Measurements from ENCODE around the gene PRKACG. TPM values are rescaled to one million over a fixed set of nuclear protein-coding genes. Genes with fewer than 3 reads are reported as not detected.

PRKACG gene
- total and polyA plus RNA-seq, 2 of the 8 experiments (the other 6 are each of a cell fraction or from before 2014, with no cell fraction given) = not detected

DNA sequence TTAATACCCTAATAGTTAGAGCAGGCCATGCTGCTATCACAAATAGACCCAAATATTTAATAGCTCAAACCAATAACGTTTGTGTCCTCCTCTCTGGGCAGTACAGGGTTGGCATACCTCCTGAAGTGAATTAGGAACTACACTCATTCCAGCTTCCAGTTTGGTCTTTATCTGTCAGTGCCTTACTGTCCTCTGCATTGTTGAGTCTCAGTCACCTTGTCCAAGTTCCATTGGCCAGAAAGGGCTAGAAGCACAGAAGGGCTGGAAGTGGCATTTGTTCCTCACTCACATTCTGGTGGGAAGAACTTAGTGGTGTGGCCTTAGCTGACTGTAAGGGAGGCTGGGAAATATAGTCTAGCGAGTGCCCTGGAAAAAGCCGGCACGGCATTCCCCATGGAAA is 32.8 kb upstream of the PRKACG start:
- Histone ChIP-seq H2BK12ac (ENCODE audit: low read depth, low read length) (no peak overlapping the region), H2BK20ac (ENCODE audit: low read length) (no peak overlapping the region), H3K4me1 (replicated peaks in 1 of 4; ENCODE audit: control insufficient read depth in 3 of 4, insufficient read depth in 4 of 4, low read length in 3 of 4) (peaks cover 9 to 22% (median 14%) of the 10 kb centered on the region in 4 experiments), H3K79me1 (ENCODE audit: low read depth, low read length) (peaks cover 11% of the 10 kb centered on the region; the same call in 1 of the 2 replicates), H4K91ac (replicated peaks; ENCODE audit: insufficient read length, low read length) (no peak overlapping the region), H4K8ac (ENCODE audit: extremely low read depth, insufficient read depth, low read length) (no peak overlapping the region), H4K20me1 (replicated peaks in 1 of 2; ENCODE audit: control insufficient read depth in 1 of 2, insufficient read depth in 2 of 2, low read length in 2 of 2) (peaks cover 3 to 7% of the 10 kb centered on the region in 2 experiments), H2BK120ac (replicated peaks; ENCODE audit: low read depth, low read length) (no peak overlapping the region), H3K56ac (replicated peaks; ENCODE audit: insufficient read length, low read depth, low read length) (no peak overlapping the region), H3K23me2 (ENCODE audit: low read depth, low read length) (peaks cover 2% of the 10 kb centered on the region; the same call in 1 of the 2 replicates), H3K18ac (ENCODE audit: extremely low read depth, low read length) (no peak overlapping the region), H3K36me3 (ENCODE audit: control insufficient read depth in 2 of 4, insufficient read depth in 4 of 4, low read length in 3 of 4) (peaks cover 11 to 20% (median 14%) of the 10 kb centered on the region in 4 experiments), H2BK15ac (ENCODE audit: low read length) (no peak overlapping the region), H3K4me3 (ENCODE audit: extremely low read depth in 1 of 4, insufficient read depth in 2 of 4, low read depth in 3 of 4, low read length in 4 of 4) (no peak overlapping the region), H3K4me2 (ENCODE audit: insufficient read depth in 1 of 2, low read depth in 2 of 2, low read length in 2 of 2) (no peak overlapping the region; a peak in 1 of 4 replicates), H3K79me2 (ENCODE audit: control insufficient read depth in 1 of 2, insufficient read depth in 2 of 2, low read length in 2 of 2) (peaks cover 3 to 51% of the 10 kb centered on the region in 2 experiments; a peak in 3 of 4 replicates), H3K27me3 (replicated peaks in 1 of 4; ENCODE audit: control insufficient read depth in 3 of 4, extremely low read depth in 1 of 4, insufficient read depth in 3 of 4, low read length in 3 of 4) (no peaks in the 10 kb centered on the region), H3K27ac (ENCODE audit: low read depth, low read length) (no peak overlapping the region), H3K9me3 (ENCODE audit: insufficient read depth in 2 of 2, low read depth in 1 of 2, low read length in 1 of 2) (no peaks in the 10 kb centered on the region), H2AK5ac (ENCODE audit: low read depth, low read length) (no peak overlapping the region), H4K5ac (ENCODE audit: insufficient read length, low read depth, low read length) (no peak overlapping the region), H3K23ac (ENCODE audit: insufficient read length) (no peak overlapping the region), H3K4ac (replicated peaks; ENCODE audit: insufficient read length, low read depth, low read length) (no peak overlapping the region), H3K9ac (replicated peaks in 1 of 4; ENCODE audit: extremely low read depth in 1 of 4, low read depth in 3 of 4, low read length in 3 of 4) (no peak overlapping the region), H3K14ac (ENCODE audit: insufficient read length) (no peak overlapping the region), H2BK5ac (ENCODE audit: low read depth, low read length) (no peak overlapping the region), H2AFZ (ENCODE audit: low read length) (no peak overlapping the region)
- ChIA-PET POLR2A (ENCODE audit: partially characterized antibody) (interaction anchor here (0.9 to 3.8 kb wide), 3 partner anchors 75 to 285 kb away, joined by 3 to 10 read pairs (median 3); no protein-coding TSS in a partner anchor), CTCF (ENCODE audit: partially characterized antibody) (interaction anchor here (0.8 to 5.4 kb wide), 5 partner anchors 9 to 146 kb away, joined by 3 to 27 read pairs (median 4); no protein-coding TSS in a partner anchor)
- no peak for DNase-seq (ENCODE audit: low read depth in 1 of 2, low spot score in 2 of 2)
- 81% methylated on average over 4 of the region's 4 CpGs; no CpG with 5 or more reads in 1 of the 2 experiments for WGBS, 2 experiments (ENCODE audit: extremely low coverage in 1 of 2, insufficient coverage in 1 of 2, insufficient read length in 1 of 2, insufficient replicate concordance in 2 of 2, low coverage in 1 of 2, low lambda C conversion rate in 2 of 2, missing lambda C conversion rate in 1 of 2)
- no peak for FAIRE-seq
- no peak for TF ChIP-seq GABPA (IDR thresholded peaks at IDR 0.05; ENCODE audit: borderline replicate concordance, insufficient read depth, low read length)
- no peak for TF ChIP-seq CTCF (IDR thresholded peaks at IDR 0.05; ENCODE audit: control extremely low read depth in 1 of 3, insufficient read depth in 1 of 3, low read depth in 1 of 3, low read length in 3 of 3)
- no peak for TF ChIP-seq TBP (IDR thresholded peaks at IDR 0.05; ENCODE audit: low read depth, low read length)
- TF ChIP-seq SP2 (IDR thresholded peaks at IDR 0.05; ENCODE audit: low read length) = no peak
- TF ChIP-seq GTF2F1 (IDR thresholded peaks at IDR 0.05; ENCODE audit: borderline replicate concordance, low read depth, low read length) = no peak
- TF ChIP-seq, protein P1, sequence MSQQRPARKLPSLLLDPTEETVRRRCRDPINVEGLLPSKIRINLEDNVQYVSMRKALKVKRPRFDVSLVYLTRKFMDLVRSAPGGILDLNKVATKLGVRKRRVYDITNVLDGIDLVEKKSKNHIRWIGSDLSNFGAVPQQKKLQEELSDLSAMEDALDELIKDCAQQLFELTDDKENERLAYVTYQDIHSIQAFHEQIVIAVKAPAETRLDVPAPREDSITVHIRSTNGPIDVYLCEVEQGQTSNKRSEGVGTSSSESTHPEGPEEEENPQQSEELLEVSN (IDR thresholded peaks at IDR 0.05) = no peak
- TF ChIP-seq TEAD4 (IDR thresholded peaks at IDR 0.05; ENCODE audit: low read depth, low read length) = no peak
- TF ChIP-seq, protein P2, sequence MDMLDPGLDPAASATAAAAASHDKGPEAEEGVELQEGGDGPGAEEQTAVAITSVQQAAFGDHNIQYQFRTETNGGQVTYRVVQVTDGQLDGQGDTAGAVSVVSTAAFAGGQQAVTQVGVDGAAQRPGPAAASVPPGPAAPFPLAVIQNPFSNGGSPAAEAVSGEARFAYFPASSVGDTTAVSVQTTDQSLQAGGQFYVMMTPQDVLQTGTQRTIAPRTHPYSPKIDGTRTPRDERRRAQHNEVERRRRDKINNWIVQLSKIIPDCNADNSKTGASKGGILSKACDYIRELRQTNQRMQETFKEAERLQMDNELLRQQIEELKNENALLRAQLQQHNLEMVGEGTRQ (IDR thresholded peaks at IDR 0.05; ENCODE audit: low read length) = no peak
- TF ChIP-seq TAF1 (IDR thresholded peaks at IDR 0.05; ENCODE audit: low read depth, low read length) = no peak

All from H1 (cell line).